Measurements from ENCODE around the gene PVALEF.

- TF ChIP-seq POLR2A (IDR thresholded peaks at IDR 0.05): no peak
- no peak for TF ChIP-seq CTCF (IDR thresholded peaks at IDR 0.05)
- TF ChIP-seq POLR2AphosphoS5 (IDR thresholded peaks at IDR 0.05; ENCODE audit: insufficient read depth in 1 of 2, low read depth in 1 of 2): no peak
Observed at GRCh38 chr17:81132197-81132540, 33.1 kb upstream of the PVALEF start.
